HL-60 (cell line): ENCODE results near the gene LANCL2.

ENCODE experiments used
- CTCF ChIP-seq: IDR thresholded peaks from one replicate; pipeline ENCODE4 v1.5.1; 2011; ENCODE audit warnings: low read length, control low read depth, inconsistent platforms; ENCODE audit not compliant: insufficient read depth
- GABPA ChIP-seq: IDR thresholded peaks from 2 replicates; pipeline ENCODE4 v1.6.1; 2012; ENCODE audit warnings: low read depth
- POLR2AphosphoS5 ChIP-seq: IDR thresholded peaks from 2 replicates; pipeline ENCODE4 v1.6.1; 2012; ENCODE audit warnings: low read depth

DNA sequence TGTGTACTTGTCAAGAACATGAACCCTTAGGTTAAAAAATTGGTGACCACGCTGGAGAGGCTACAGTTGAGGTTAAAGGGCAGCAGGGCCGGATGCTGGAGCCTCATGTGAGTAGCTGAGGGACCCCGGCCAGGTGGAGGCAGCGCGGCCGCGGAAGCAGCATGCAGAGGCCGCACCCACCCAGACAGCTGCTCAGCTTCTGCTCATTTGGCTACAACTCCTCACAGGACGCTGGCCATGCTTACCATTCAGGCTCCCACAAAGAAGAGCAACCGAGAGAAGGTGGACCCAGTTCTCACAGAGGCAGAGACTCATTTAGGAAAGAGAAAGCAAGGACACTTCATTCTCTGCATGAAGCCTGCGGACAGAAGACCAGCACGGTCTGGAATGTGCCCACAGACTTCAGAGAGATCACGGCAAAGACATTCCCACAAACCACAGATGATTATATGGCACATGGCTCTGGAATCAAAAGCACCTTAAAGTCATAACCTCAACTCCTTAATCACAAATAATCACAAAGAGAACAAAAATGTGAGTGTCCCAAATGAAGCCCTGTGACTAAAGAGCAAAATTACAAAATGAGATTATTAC is 112.7 kb downstream of the LANCL2 start:
- TF ChIP-seq GABPA (no peak), CTCF (no peak), POLR2AphosphoS5 (no peak)
